ENCODE data around the gene FSTL5. TPM values are rescaled to one million over a fixed set of nuclear protein-coding genes. Genes with fewer than 3 reads are reported as not detected.

The FSTL5 gene
- total RNA-seq, 2 experiments from 2014 or later = not detected

DNA sequence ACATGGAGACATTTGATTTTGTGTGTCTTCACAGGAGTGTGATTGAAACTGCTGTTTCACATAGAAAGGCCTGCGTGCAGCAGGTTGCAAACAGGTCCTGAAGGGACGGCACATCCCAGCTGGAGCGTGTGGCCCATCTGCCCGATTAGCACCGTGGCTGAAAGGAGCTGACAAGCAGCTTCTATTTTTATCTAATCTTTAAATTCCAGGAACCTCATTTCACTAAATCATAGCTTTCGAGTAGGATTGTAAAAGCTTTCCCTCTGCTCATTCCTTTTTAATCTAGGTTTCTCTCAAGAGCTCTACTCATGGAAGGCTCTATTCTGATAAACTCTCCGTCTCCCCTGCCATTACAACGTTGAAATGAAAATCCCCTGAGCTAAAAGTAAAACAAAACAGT, 106.8 kb downstream of the FSTL5 start:
- Mint-ChIP-seq H3K27me3 (no peaks in the 10 kb centered on the region), H3K9me3 (ENCODE audit: low read depth) (peaks cover 6% of the 10 kb centered on the region), H3K4me1 (no peaks in the 10 kb centered on the region), H3K27ac (no peak overlapping the region), H3K36me3 (no peaks in the 10 kb centered on the region), H3K4me3 (no peak overlapping the region)
- CTCF ChIA-PET = no interaction called here
- ATAC-seq (no peak), DNase-seq (no peak)

DNA sequence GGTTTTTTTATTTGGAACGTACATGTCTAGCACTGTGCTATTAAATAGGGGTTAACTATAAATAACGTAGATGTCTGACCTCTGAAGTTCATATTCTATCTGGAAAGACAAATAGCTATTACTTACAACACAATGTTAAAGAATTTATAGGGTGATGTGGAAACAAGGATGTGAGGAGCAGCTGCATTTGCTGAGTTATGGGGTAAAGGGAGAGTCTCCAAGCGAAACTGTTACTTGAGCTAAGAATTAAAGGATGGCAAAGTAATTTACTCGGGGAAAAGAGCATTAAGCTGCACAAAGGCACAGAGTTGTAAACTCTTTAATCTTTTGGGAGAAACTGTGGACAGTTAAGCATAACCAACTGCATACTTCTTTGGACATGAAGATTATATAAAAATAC, 117.7 kb downstream of the FSTL5 start:
- no peak for DNase-seq
- ATAC-seq = no peak
- Mint-ChIP-seq H3K27me3 (no peaks in the 10 kb centered on the region), H3K27ac (no peak overlapping the region), H3K4me1 (no peaks in the 10 kb centered on the region), H3K4me3 (no peak overlapping the region), H3K9me3 (ENCODE audit: low read depth) (peaks cover 5% of the 10 kb centered on the region), H3K36me3 (no peaks in the 10 kb centered on the region)
- CTCF ChIA-PET = no interaction called here

DNA sequence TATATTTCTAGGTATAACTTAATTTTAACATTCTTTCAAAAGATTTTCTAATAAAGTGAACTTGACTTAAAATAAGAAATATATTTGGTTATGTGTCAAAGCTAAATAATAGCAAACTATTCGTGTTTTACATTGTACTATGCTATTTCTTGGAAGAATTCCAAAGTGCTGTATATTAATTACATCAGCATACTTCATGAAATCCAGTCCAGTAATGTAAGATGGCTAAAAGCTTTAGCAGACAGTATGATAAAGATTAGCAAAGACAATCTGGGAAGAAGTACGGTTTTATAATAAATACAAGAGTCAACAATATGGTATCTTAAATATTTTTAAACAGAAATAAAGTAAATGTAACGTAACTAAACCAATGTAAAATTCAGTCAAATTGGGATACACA, 125.7 kb downstream of the FSTL5 start:
- Mint-ChIP-seq H3K4me1 (no peaks in the 10 kb centered on the region), H3K36me3 (no peaks in the 10 kb centered on the region), H3K27ac (no peak overlapping the region), H3K4me3 (no peak overlapping the region), H3K27me3 (no peaks in the 10 kb centered on the region), H3K9me3 (ENCODE audit: low read depth) (no peaks in the 10 kb centered on the region)
- DNase-seq (no peak), ATAC-seq (no peak)
- CTCF ChIA-PET = no interaction called here

DNA sequence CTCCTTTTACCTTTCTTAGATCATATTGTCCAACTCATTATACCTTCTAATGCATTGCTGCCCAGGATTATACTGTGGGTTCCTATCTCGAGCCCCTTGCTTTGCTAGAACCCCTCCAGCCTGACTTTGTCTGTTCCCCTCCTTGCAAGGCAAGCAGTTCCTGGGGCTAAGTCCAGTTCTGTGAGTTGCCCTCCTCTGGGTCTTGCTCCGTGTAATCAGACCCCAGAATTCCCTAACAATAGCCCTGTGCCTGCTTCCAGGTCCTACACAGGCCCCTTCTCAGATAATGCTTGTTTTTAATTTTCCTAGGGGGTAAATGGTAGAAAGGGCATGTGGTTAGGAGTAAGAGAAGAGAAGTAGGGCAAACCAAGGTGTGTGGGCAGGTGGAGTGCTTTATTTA, 145.9 kb downstream of the FSTL5 start:
- H3K4me1 Mint-ChIP-seq = no peaks in the 10 kb centered on the region
- no peak overlapping the region for H3K27ac Mint-ChIP-seq
- CTCF ChIA-PET = no interaction called here
- no peaks in the 10 kb centered on the region for H3K27me3 Mint-ChIP-seq
- no peak overlapping the region for H3K4me3 Mint-ChIP-seq
- no peaks in the 10 kb centered on the region for H3K36me3 Mint-ChIP-seq
- no peaks in the 10 kb centered on the region for H3K9me3 Mint-ChIP-seq (ENCODE audit: low read depth)
- no peak for DNase-seq
- no peak for ATAC-seq

DNA sequence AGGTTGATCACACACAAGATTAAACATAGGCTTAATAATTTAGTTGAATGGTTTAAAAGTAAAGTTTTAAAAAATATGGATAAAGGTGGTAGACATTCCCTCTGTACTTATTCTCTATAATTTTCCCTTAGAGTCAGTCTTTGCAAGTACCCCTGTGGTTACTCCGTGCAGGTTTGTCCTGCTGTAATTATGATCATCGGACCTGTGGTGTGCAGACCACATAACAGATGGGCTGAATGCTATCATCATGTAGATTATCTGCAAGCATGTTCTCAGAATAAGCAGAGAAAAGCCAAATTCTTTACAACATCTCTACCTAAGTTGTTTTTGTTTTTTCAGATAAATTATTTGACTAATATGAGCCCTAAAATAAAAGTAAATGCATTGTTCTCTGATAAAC, 146.8 kb downstream of the FSTL5 start:
- no peak for DNase-seq
- Mint-ChIP-seq H3K27ac (no peak overlapping the region), H3K4me3 (no peak overlapping the region), H3K4me1 (no peaks in the 10 kb centered on the region), H3K36me3 (no peaks in the 10 kb centered on the region), H3K9me3 (ENCODE audit: low read depth) (no peaks in the 10 kb centered on the region), H3K27me3 (no peaks in the 10 kb centered on the region)
- no peak for ATAC-seq
- CTCF ChIA-PET = no interaction called here

- Mint-ChIP-seq H3K36me3 (no peaks in the 10 kb centered on the region), H3K4me3 (no peak overlapping the region), H3K4me1 (no peaks in the 10 kb centered on the region), H3K27ac (no peak overlapping the region), H3K9me3 (ENCODE audit: low read depth) (no peaks in the 10 kb centered on the region), H3K27me3 (no peaks in the 10 kb centered on the region)
- DNase-seq (no peak), ATAC-seq (no peak)
- CTCF ChIA-PET = no interaction called here
Observed at GRCh38 chr4:162016219-162016618, 147.6 kb downstream of the FSTL5 start.

DNA sequence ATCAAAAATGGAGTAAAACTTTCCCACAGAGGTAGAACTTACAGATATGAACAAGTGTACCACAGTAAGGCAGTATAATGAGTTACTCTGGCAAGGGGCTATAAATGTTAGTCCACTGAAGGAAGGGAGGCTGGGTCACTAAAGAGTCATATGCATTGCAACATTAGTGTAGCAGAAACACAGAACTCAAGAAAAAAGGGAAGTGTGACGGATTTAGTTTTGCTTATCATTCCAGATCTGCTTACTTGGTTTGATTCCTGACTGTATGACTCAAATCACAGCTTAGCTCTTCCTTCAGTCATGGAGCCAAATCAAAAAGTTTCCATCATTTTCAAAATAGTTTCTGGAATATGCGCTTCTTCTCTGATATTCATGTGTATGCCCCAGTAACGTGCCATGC, 148.7 kb downstream of the FSTL5 start:
- H3K4me1 Mint-ChIP-seq = no peaks in the 10 kb centered on the region
- H3K27ac Mint-ChIP-seq = no peak overlapping the region
- DNase-seq = no peak
- H3K36me3 Mint-ChIP-seq = no peaks in the 10 kb centered on the region
- no peak overlapping the region for H3K4me3 Mint-ChIP-seq
- H3K9me3 Mint-ChIP-seq (ENCODE audit: low read depth) = no peaks in the 10 kb centered on the region
- CTCF ChIA-PET = no interaction called here
- H3K27me3 Mint-ChIP-seq = no peaks in the 10 kb centered on the region
- no peak for ATAC-seq

GRCh38 chr4:162011089-162011488, 152.7 kb downstream of the FSTL5 start:
- Mint-ChIP-seq H3K27me3 (no peaks in the 10 kb centered on the region), H3K9me3 (ENCODE audit: low read depth) (no peaks in the 10 kb centered on the region), H3K36me3 (no peaks in the 10 kb centered on the region), H3K4me3 (no peak overlapping the region), H3K4me1 (no peaks in the 10 kb centered on the region), H3K27ac (no peak overlapping the region)
- CTCF ChIA-PET = no interaction called here
- ATAC-seq = no peak
- DNase-seq = no peak

- no peak overlapping the region for H3K4me3 Mint-ChIP-seq
- H3K36me3 Mint-ChIP-seq = no peaks in the 10 kb centered on the region
- DNase-seq = no peak
- no peaks in the 10 kb centered on the region for H3K9me3 Mint-ChIP-seq (ENCODE audit: low read depth)
- H3K27ac Mint-ChIP-seq = no peak overlapping the region
- H3K27me3 Mint-ChIP-seq = no peaks in the 10 kb centered on the region
- no peaks in the 10 kb centered on the region for H3K4me1 Mint-ChIP-seq
- no peak for ATAC-seq
- CTCF ChIA-PET = no interaction called here
Observed at GRCh38 chr4:162010362-162010761, 153.4 kb downstream of the FSTL5 start.

DNA sequence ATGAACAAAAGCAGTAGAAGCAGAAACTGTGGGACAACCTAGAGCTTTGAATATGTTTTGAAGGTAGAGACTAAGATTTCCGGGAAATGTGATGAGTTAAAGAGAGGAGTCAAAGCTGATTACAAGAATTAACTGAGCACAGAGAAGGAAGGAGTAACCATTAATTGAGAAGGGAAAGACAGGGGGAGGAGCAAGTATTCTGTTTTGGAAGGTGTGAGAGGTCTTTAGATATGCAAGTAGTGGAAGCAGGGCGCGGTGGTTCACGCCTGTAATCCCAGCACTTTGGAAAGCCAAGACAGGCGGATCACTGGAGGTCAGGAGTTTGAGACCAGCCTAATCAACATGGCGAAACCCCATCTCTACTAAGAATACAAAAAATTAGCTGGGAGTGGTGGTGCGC, 171.5 kb downstream of the FSTL5 start:
- CTCF ChIA-PET = no interaction called here
- no peaks in the 10 kb centered on the region for H3K27me3 Mint-ChIP-seq
- DNase-seq (no peak), ATAC-seq (no peak)
- no peak overlapping the region for H3K27ac Mint-ChIP-seq
- no peak overlapping the region for H3K4me3 Mint-ChIP-seq
- peaks cover 18% of the 10 kb centered on the region for H3K9me3 Mint-ChIP-seq (ENCODE audit: low read depth)
- no peaks in the 10 kb centered on the region for H3K36me3 Mint-ChIP-seq
- H3K4me1 Mint-ChIP-seq = no peaks in the 10 kb centered on the region

DNA sequence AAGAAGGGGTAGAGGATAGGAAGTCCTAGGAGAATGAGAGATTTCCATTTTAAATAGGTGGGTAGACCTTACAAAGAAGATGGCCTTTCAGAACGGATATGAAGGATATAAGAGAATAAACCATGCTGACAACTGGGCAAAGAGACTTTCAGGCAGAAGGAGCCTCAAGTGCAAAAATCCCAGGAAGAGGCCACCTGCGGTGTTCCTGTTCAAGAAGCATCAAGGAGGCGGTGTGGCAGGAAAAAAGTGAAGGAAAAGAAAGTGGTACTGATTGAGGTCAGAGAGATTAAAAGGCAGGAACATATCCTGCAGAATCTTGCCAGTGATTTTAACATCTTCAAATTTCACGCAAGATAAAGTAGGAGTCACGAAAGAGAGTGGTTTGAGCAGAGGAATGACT, 172.0 kb downstream of the FSTL5 start:
- CTCF ChIA-PET = no interaction called here

DNA sequence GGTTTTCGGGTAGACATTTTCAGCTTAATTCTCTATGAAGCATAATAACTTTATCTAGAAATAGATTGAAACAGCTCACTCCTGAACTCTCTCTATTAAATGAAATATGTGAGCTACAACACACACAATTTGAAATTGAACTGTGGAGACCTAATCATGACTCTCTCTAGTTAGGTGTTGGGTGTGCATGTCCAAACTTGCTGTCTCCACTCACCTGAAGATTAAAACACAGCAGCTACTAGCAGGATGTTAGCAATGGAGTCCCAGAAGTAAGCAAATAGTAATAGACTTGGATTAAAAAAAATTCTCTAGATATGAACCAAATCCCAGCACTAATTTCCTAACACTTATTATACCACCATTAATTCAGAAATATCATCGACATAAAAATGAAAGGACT, 173.1 kb downstream of the FSTL5 start:
- ATAC-seq (no peak), DNase-seq (no peak)
- H3K27me3 Mint-ChIP-seq = no peaks in the 10 kb centered on the region
- peaks cover 15% of the 10 kb centered on the region for H3K9me3 Mint-ChIP-seq (ENCODE audit: low read depth)
- CTCF ChIA-PET = no interaction called here
- H3K36me3 Mint-ChIP-seq = no peaks in the 10 kb centered on the region
- no peak overlapping the region for H3K4me3 Mint-ChIP-seq
- no peaks in the 10 kb centered on the region for H3K4me1 Mint-ChIP-seq
- no peak overlapping the region for H3K27ac Mint-ChIP-seq

More for the DNA sequence above, 172.0 kb downstream of the FSTL5 start:
- H3K27me3 Mint-ChIP-seq = no peaks in the 10 kb centered on the region
- DNase-seq = no peak
- H3K4me1 Mint-ChIP-seq = no peaks in the 10 kb centered on the region
- no peaks in the 10 kb centered on the region for H3K36me3 Mint-ChIP-seq
- H3K27ac Mint-ChIP-seq = no peak overlapping the region
- ATAC-seq = no peak
- H3K4me3 Mint-ChIP-seq = no peak overlapping the region
- peaks cover 18% of the 10 kb centered on the region for H3K9me3 Mint-ChIP-seq (ENCODE audit: low read depth)

- Mint-ChIP-seq H3K36me3 (no peaks in the 10 kb centered on the region), H3K9me3 (ENCODE audit: low read depth) (peaks cover 9% of the 10 kb centered on the region), H3K4me3 (no peak overlapping the region), H3K27ac (no peak overlapping the region), H3K27me3 (no peaks in the 10 kb centered on the region), H3K4me1 (no peaks in the 10 kb centered on the region)
- DNase-seq (no peak), ATAC-seq (no peak)
- CTCF ChIA-PET = no interaction called here
Observed at GRCh38 chr4:161988946-161989345, 174.9 kb downstream of the FSTL5 start.

DNA sequence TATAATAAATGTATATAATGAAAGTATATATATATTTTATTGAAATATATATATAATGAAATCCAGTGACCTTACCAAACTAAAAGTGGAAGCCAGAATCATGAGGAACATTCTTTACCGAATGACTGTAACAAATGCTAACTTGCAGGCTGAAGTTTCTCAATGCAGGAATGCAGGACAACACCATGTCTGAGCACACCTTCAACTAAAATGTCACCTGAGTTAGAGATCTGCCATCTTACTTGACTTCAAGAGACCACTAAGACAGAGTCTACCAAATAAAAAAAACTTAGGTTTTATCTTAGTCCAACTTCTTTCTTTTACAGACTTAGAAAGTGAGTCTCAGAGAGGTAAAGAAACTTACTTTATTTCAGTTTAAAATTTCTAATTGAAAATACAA, 176.2 kb downstream of the FSTL5 start:
- Mint-ChIP-seq H3K9me3 (ENCODE audit: low read depth) (peaks cover 3% of the 10 kb centered on the region), H3K27ac (no peak overlapping the region)

DNA sequence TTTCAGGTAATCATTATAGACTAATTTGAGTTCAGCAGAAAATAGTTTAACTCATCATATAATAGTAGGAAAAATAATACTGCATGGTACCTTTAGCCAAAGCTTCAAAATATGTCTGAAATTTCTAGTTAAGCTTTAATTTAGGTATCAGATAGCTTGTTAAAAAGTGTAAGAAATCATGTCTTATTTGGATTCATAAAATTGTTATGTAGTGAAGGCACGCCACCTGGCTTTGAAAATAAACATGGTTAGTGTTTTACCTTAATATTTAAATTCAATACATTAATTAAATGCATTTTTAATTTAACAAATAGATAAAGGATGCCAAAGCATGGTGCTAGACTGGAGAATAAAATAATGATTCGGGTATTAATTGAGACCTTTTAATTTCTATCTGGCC, 211.4 kb downstream of the FSTL5 start:
- ATAC-seq (no peak), DNase-seq (no peak)
- CTCF ChIA-PET = no interaction called here
- H3K9me3 Mint-ChIP-seq (ENCODE audit: low read depth) = no peaks in the 10 kb centered on the region
- H3K36me3 Mint-ChIP-seq = no peaks in the 10 kb centered on the region
- H3K27me3 Mint-ChIP-seq = no peaks in the 10 kb centered on the region
- no peak overlapping the region for H3K4me3 Mint-ChIP-seq
- H3K4me1 Mint-ChIP-seq = no peaks in the 10 kb centered on the region
- no peak overlapping the region for H3K27ac Mint-ChIP-seq

More for the DNA sequence above, 176.2 kb downstream of the FSTL5 start:
- ATAC-seq = no peak
- H3K4me3 Mint-ChIP-seq = no peak overlapping the region
- no peak for DNase-seq
- H3K36me3 Mint-ChIP-seq = no peaks in the 10 kb centered on the region
- no peaks in the 10 kb centered on the region for H3K27me3 Mint-ChIP-seq
- CTCF ChIA-PET = no interaction called here
- no peaks in the 10 kb centered on the region for H3K4me1 Mint-ChIP-seq

Measured in activated CD8-positive, alpha-beta memory T cell treated with anti-CD3 and anti-CD28 coated beads, Interleukin-2, amount 10 ng/mL, durations not matched to agents 7 days and 5 days (primary cell).